ENCODE measurements around the gene MYL3.

DNA sequence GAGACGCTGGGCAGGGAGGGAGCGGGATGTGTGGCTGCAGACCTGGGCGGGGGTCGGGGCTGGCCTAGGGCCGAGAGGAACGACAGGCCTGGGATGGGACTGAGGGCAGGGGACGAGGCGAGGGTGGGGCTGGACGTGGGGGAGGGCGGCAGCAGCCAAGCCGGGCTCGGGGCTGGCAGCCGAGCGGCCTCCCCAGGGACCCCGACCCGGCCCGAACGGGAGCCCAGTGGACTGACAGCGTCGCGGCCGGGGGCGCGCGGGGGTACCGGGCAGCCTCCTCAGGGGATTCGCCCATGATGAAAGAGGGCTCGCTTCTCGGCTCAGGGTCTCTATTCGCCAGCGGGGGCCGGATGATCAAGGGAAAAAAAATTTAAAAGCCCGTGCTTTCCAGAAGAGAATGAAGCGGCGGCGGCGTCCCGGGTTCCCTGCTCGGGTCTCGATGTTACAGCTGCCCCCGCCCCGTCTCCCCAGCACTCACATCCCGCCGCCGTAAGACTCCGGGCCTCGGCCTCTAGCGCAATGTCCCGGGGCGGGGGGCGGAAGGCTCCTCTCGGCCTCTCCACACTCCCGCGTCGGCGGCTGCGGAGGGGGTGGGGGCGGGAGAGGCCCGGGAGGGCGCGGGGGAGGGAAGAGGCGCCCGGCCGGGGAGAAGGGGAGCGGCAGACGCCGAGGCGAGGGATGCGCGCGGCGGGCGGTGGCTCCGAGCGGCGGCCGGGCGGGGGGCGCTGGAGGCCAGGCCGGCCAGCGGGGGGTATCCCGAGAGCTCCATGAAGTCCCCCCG, 18.5 kb upstream of the MYL3 start:
- TF ChIP-seq, protein P1, sequence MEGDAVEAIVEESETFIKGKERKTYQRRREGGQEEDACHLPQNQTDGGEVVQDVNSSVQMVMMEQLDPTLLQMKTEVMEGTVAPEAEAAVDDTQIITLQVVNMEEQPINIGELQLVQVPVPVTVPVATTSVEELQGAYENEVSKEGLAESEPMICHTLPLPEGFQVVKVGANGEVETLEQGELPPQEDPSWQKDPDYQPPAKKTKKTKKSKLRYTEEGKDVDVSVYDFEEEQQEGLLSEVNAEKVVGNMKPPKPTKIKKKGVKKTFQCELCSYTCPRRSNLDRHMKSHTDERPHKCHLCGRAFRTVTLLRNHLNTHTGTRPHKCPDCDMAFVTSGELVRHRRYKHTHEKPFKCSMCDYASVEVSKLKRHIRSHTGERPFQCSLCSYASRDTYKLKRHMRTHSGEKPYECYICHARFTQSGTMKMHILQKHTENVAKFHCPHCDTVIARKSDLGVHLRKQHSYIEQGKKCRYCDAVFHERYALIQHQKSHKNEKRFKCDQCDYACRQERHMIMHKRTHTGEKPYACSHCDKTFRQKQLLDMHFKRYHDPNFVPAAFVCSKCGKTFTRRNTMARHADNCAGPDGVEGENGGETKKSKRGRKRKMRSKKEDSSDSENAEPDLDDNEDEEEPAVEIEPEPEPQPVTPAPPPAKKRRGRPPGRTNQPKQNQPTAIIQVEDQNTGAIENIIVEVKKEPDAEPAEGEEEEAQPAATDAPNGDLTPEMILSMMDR (conservative IDR thresholded peaks at IDR 0.05; ENCODE audit: low read depth, low read length), result no peak
- no peak for TF ChIP-seq EZH2 (IDR thresholded peaks at IDR 0.05; ENCODE audit: low read length, unreplicated experiment)
- no peak for TF ChIP-seq EZH2phosphoT487 (IDR thresholded peaks at IDR 0.05; ENCODE audit: borderline replicate concordance, low read length)
